HG03342 (cell line): Measurements from ENCODE around the gene CDH8.

Source experiments
- ATAC-seq: cut with Tn5 transposase; IDR thresholded peaks from one replicate; pipeline ENCODE4 v1.9.1; 2021; ENCODE audit warnings: mild to moderate bottlenecking, moderate library complexity; ENCODE audit not compliant: unreplicated experiment

Gene CDH8

GRCh38 chr16:61665512-61665911 lies 370.7 kb downstream of the CDH8 start:
- no peak for ATAC-seq

DNA sequence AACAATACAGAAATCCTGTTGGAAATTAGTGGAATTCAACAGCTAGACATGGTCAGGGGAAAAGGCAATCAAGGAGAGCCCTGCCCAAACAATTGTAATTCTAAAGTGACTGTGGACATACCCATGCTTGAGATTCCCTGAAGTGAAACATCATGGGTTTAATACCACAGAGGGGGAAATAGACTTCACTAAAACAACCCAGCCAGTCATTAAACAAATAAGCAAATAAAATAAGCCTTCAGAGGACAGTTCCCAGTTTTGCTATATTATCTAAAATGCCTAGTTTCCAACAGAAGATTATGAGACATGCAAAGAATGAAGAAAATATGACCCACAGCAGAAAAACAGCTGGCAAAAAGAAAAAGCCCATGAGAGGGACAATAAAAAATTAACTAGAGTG lies 376.3 kb downstream of the CDH8 start:
- no peak for ATAC-seq

GRCh38 chr16:61654962-61655361 lies 381.3 kb downstream of the CDH8 start:
- ATAC-seq = no peak

- no peak for ATAC-seq
These were observed 382.7 kb downstream of the CDH8 start for GRCh38 chr16:61653544-61653943.

DNA sequence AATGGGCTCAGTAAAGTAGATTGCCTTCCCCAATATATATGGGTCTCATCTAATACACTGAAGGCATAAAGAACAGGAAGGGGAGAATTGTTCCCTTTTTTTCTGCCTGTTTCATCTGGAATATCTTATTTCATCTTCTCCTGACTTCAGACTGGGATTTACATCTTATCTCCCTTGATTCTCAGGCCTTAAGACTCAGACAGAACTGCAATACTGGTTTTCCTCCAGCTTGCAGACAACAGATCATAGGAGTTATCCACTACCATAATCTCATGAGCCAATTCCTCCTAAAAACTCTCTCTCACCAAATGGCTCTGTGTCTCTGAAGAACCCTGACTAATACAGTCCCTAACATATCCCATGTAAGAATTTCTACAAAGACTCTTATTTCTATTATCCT lies 390.7 kb downstream of the CDH8 start:
- ATAC-seq = no peak

DNA sequence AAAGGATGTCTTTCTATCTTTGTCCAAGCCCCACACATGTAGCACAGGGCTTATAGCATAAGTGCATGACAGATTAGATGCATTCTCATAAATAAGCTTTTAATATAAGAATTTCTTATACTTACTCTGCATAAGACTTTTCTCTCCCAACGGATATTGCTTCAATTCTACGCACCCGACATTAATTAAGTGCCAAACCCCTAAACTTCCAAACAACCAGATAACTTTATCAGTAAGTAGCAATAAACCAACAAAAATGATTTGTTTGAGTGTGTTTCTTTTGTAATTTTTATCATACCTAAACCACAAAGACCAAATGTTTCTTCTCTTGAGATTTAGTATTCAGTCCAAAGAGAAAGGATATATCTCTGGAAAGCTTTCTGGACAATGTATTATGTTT lies 391.5 kb downstream of the CDH8 start:
- no peak for ATAC-seq

GRCh38 chr16:61617219-61617783 lies 418.9 kb downstream of the CDH8 start:
- ATAC-seq = no peak

DNA sequence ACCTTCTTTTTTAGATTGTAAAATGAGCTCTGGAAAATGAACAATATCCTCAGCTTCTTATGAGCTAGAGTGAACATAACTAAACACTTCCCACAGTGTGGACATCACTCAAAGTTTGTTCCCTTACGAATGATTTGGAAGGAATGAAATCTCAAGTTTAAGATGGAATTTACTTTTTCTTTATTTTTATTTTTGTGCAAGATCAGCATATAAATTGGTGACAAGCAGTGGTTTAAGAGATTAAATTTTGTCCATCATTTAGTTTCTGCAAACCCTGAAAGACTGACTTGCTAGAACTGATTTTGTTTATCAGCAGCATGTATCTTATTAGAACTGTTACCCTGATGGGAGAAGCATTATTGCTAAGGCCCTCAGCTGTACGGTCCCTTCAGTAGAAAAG lies 420.1 kb downstream of the CDH8 start:
- ATAC-seq = no peak

DNA sequence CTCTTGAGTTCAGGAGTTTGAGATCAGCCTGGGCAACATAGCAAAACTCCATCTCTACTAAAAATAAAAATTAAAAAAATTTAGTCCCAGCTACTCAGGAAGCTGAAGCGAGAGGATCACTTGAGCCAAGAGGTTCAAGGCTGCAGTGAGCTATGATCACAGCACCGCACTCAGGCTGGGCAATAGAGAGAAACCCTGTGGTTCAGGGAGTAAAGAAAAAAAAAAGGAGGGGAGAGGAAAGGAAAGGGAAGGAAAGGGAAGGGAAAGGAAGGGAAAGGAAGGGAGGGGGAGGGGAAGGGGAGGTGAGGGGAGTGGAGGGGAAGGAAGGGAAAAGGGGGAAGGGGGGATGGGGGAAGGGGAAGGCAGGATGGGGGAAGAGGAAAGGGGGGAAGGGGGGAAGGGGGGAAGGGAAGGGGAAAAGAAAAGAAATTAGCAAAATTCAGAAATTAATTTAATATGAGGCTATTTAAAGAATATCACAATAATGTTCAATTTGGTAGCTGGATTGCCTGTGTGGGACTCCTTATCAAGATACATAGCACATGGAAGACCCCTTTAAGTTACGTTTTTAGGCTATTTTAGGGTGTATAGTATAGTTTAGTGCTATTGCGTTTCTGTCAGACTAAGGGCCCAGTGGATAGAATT lies 424.3 kb downstream of the CDH8 start:
- no peak for ATAC-seq

- ATAC-seq = no peak
These were observed 429.7 kb downstream of the CDH8 start for GRCh38 chr16:61606581-61606980.
